GM18498 (cell line): Measurements from ENCODE around the gene SND1.

Experiments
- ATAC-seq: cut with Tn5 transposase; IDR thresholded peaks from one replicate; pipeline ENCODE4 v1.9.1; 2021; ENCODE audit warnings: mild to moderate bottlenecking, moderate library complexity; ENCODE audit not compliant: unreplicated experiment

SND1 gene

DNA sequence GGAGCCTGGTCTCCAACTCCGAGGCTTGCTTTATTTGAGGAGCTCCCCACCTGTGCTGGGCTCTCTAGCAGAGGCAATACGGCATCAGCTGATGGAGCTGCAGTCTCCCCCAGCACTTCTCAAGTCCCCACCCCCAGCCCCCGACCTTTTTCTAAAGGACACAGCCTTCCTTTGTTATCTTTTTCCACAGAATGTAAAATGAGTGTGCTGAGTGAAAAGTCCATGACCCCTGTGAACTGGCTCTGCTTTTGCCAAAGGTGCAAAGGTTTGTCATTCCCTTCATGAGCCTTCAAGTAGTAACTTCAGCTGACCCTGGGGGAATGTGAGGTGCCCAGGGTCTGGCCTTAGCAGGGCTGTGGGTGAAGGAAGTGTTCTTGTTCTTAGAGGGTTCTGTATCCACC is 353.8 kb downstream of the SND1 start:
- ATAC-seq, result no peak

DNA sequence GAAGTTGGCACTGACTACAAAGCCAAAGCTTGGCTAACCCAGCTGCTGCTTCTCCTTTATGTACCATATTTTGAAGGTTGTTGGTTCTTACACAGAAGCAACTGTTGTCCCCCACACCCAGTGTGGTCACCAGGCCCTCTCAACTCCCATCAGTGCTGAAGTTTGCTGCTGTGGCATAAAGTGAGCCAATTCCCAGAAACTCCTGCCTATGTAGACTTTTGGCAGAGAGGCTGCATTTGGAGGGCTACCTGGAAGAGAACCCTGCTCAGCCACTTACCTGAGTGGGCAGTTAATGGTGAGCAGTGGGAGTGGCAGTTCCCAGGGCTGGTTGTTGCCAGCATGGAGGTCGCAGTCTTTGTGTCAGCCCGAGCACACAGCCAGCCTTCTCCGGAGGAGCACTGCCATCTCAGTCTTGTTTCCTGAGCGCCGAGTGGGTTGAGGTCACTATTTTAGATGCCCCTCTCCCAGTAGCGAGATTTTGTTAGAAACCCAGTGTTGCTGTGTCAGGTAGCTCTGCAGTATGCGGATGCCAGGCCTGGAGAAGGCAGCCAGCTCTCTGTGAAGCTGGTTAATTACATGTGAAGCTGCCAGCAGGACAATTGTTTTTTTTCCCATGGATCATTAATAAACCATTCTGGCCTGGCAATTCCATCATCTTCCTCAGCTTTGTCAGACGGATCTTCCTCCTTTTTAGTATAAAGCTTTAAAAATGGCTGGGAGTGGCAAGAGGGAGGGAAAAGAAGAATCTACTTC is 354.7 kb downstream of the SND1 start:
- ATAC-seq, result no peak

DNA sequence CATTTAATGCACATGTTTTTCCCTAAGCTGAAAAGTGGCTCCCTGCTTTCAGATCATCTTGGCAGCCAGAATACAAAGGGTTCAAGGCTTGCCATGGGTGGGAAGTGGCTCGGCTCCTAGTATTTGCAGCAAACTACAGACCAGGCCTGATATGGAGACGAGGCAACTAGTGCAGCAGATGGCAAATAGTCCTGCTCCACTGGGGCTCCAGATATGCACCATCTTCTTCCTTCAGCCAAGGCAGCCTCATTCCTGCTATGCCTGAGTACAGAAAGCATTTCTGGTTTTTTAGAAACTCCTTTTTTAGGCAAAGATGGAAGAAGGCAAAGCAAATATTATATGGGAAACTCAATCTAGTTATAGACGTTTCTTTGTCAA is 355.3 kb downstream of the SND1 start:
- ATAC-seq, result no peak

DNA sequence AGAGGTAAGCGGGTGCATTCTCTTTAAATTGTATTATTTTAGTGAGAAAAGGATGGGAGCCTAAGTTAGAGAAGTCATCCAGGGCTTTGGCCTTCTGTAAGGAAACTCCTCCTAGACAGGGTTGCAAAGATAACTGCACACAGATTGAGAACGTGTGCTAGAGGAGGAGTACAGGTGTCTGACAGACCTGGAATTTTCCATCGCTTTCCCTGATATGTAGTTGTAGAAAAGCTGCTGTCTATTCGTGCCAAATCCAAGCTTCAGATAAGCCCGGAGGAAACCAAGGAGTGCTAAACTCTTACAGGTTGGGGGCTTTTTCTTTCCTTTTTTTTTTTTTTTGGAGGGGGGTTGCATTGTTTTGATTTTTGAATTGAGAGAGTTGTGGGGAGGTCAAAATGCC is 356.1 kb downstream of the SND1 start:
- ATAC-seq, result no peak

DNA sequence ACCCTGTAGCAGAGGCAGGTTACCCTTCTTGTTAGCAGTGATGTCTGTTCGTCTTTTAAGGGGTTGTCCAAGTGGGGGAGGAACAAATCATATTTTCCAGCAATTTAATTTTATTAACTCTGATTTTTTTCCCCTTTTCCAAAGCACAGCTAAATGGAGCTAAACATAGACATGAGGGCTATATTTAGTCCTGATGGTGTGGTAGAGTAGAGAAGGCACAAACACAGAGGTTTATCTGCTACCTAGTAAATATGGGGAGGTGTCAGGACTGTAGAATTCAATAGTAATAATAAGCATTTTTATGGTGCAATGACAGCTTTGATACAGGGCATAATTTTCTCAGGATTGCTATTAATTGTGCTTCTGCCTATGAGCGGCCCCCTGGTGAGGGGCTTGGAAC is 356.8 kb downstream of the SND1 start:
- ATAC-seq, result no peak

DNA sequence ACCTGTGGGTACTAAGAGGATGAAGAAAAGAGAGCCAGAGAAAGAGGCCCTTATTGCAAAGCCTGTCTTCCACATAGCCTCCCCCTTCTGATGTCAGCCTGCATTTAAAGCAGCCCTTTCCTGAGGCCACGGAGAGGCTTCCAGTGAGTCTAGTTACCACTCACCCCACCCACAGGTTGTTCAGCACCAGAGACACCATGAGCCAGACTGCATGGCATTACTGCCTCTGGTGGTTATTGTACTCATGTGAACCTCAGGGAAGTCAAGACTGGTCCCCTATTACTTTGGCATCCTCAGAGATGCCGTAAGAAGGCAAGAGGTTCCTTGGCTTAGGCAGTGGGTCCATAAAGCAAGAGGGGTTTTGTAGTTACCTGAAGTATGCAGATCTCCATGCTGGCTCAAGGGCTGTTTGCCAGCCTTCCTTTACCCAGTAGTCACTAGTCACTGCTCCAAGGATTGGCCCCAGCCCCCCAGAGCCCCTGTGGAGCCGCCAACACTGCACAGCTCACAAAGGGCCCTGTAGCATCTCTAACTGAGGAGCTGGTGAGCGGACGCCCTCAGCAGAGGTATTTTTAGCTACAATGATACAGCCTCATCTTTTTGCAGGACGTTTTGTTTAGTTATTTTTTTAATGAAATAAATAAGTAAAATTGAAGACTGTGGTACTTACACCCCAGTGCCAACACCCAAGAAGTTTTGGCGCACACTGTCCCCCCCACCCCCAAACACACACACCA is 358.6 kb downstream of the SND1 start:
- no peak for ATAC-seq

- ATAC-seq, result no peak
Observed at GRCh38 chr7:128011131-128011661, 359.2 kb downstream of the SND1 start.

- ATAC-seq, result no peak
Observed at GRCh38 chr7:128014811-128015210, 362.8 kb downstream of the SND1 start.

DNA sequence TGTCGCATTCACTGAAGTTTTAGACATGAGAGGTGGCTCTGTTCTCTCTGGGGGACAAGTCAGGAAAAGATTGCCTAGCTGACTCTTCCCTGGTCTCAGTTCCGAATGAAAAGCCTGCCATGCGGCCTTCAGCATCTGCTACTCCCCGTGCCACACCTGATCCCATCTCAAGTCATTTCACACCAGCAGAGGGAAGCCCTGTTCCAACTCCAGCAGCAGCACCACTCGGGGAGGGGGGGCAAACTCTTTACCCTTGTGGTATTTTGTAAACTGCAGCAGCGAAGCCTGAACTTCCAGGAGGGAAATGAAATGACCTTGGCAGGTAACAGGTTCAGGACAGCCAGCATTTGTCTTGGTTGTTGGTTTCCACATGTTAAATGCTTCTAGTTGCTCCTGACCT is 365.5 kb downstream of the SND1 start:
- ATAC-seq, result no peak

DNA sequence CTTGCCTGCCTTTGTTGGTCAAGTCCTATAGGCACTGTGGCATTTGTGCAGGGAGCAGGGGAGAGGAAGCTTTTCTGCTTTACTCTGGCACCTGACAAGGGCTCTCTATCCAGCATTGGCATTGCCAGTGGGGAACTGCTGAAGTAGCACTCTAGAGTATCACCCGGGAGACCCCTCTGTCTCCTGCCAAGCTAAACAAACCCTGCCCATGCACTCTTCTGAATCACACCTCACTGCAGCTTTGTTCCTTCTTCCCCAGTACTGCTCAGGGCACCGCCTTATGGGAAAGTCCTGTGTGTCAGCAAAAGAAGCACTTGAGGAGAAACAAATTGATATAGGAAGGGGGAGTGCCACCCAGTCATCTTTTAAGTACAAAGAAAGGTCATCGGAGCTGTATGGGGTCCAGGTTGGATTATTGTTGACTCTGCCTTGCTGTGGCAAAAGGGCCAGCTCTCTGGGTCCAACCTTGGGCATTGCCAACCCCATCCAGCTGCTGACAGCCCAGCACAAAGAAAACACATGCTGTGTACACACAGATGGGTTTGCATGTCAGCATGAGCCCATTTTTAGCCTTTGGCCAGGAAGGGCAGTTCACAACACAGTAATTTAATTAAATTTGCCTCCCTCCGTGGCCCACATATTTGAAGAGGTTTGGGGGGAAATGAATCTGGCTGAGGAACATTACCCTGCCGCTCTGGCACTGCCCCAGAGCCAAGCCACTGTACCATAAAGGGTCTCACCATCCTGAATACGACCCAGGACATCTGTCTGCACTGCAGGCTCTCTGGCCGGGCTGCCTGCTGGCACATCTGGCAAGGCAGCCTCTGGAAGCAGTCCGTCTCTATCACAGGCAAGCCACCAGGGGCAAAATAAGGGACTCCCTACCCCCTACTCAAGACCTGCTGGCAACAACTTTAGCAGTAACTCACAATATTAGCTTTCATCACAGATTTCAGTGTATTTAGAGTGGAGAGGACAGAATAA is 366.2 kb downstream of the SND1 start:
- no peak for ATAC-seq

DNA sequence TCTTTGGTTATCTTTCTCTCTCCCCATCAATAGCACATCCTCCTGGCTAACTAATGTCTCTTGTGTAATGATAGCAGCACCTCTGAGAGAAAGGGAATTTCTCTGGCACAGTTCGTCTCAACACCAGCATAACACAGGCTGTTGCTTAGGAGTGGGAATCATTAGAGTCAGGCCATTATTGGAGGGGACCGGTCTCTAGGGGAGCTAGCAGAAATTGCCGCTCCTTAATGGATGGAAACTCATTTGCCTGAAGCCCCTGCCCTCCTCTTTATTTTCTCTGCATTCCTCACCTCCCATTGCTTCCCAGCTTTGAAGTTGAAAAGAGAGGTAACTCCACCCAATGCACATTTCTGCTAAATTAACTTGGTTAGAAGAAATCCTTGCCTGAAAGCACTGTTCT is 367.3 kb downstream of the SND1 start:
- no peak for ATAC-seq

GRCh38 chr7:128020159-128020558 is 368.2 kb downstream of the SND1 start:
- ATAC-seq, result no peak

DNA sequence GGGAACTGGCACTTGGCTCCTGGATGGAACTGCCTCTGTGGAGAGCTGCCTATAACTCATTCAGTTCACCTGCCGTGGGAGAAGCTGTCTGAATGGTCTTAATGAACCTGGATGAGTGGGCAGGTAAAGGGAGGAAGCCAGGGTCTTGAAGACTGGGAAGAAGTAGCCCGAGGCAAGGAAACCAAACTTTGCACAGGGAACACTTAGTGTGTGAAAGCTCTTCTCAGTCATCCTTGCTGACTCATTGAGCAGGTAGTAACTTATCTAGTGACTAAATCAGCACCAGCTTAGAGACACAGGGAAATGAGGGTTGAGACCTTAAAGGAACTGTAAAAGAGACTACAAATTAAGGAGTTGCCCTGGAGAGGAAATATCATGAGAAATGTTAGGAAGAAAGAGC is 369.4 kb downstream of the SND1 start:
- ATAC-seq, result no peak

GRCh38 chr7:128022631-128023532 is 370.9 kb downstream of the SND1 start:
- no peak for ATAC-seq

DNA sequence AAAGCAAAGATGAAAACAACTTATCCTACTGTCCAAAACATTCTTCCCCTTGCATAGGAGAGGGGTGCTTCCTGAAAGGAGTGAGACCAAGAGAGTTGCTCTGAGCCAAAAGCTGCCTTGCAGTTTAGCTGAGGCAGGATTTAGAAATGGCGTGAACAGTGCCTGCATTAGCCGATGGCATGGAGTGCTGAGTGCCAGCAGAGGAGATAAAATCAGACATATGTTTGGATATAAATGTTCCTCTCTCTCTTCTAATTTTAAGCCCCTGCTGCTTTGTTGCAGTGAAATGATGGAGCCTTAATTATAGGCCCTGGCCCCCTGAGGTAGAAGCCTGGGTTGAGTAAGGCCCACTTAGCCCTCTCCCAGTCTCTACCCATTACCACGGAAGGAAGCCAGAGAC is 372.2 kb downstream of the SND1 start:
- ATAC-seq, result no peak

DNA sequence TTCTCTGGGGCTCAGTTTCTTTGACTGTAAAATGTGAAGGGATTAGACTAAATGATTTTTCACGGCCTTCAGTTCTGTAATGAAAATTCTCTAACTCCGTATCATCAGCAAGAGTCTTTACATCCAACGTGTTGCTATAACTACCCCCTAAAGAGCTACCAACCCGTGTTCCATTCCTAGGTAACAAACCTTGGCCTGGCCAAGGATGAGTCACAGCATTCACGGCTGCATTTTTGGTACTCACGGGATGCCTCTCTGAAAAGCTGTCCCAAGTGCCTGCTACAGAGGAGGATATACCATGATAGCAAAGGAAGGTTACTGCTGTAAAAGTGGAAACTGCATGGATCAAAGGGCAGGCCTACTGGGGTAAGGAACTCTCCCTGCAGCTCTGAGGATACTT is 373.4 kb downstream of the SND1 start:
- no peak for ATAC-seq

GRCh38 chr7:128025819-128026218 is 373.8 kb downstream of the SND1 start:
- ATAC-seq, result no peak

GRCh38 chr7:128026551-128026950 is 374.6 kb downstream of the SND1 start:
- no peak for ATAC-seq

DNA sequence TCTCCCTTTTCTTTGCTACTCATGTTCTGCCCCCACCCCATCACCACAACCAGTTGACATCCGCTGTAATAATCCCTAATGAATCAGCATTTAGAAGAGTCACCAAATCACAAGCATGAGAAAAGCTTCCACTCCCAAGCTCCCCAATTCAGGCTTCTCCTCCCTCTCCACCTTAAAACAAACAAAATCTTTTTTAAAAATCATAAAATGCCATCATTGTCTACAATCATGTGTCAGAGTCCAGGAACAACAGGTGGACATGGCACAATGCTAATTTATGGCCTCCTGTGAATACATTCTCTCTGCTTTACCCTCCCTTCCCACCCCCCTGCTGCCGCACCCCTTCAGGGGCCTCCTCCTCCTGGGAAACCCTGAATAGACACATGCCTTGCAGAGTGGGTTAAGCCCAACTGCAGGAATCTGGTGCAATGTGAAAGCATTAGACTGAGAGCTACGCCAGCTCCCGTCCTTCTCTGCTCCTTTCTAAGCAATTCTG is 375.5 kb downstream of the SND1 start:
- ATAC-seq, result no peak

- ATAC-seq, result no peak
Observed at GRCh38 chr7:128029405-128029995, 377.5 kb downstream of the SND1 start.
